HG03135 (cell line): ENCODE data around the gene ZNF414.

Experiments used
- ATAC-seq: cut with Tn5 transposase; IDR thresholded peaks from one replicate; pipeline ENCODE4 v1.9.1; 2021; ENCODE audit warnings: mild to moderate bottlenecking, moderate library complexity; ENCODE audit not compliant: unreplicated experiment

ZNF414 gene

DNA sequence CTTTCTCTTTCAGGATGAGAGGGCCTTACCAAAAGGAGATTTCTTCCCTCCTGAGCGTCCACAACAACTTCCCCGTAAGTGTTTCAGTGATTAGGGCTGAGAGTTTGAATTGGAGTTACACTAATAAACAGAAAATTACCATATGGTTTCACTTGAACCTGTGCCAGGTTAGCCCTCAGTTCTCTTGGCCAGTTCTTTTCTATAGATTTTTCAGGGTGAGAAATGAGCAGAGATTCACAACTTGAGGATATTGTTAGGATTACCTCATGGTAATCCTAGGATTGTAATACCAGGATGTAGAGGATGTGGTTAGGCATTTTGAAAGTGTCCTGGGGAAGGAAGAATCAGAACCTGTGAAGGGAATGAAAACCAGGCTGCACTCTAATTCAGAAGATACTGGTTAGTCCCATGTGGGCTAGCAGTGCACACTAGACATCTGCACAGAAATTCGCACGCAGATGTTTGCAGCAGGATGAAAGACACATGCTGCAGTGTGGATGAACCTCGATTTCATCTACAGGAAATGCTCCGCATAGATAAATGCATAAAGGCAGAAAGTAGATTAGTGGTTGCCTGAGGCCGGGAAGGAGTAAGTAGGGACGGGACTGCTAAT lies 45.1 kb downstream of the ZNF414 start:
- ATAC-seq: no peak

DNA sequence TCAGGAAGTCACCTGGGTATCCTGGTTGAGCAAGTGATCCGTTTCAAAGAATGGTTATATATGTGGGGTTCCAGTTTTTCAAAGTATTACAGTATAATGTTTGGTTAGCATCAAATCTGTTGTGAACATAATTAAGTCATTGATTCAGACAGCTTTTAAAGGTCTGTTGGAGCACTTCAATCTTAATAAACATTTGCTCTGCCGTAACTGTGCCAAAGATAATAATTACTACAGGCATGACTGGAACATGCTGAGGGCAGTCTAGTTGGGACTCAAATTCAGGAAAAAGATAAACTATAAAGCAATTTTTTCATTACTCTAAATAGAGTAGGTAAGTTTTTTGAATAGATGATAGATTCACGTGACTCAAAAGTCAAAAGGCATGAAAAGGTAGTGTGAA lies 45.8 kb downstream of the ZNF414 start:
- no peak for ATAC-seq

DNA sequence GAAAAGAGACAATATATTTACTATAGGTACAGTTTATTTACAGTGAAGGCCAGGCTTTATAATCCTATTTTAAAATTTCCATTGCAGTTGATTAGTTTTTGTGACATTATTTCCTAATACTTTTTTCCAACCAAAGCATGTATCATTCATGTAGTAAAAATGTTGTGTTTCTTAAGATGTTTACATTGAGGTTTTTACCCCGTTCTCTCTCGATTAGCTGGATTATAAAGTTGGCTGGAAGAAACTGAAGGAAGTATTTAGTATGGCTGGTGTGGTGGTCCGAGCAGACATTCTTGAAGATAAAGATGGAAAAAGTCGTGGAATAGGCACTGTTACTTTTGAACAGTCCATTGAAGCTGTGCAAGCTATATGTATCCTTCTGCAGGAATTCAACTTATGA lies 47.9 kb downstream of the ZNF414 start:
- no peak for ATAC-seq

DNA sequence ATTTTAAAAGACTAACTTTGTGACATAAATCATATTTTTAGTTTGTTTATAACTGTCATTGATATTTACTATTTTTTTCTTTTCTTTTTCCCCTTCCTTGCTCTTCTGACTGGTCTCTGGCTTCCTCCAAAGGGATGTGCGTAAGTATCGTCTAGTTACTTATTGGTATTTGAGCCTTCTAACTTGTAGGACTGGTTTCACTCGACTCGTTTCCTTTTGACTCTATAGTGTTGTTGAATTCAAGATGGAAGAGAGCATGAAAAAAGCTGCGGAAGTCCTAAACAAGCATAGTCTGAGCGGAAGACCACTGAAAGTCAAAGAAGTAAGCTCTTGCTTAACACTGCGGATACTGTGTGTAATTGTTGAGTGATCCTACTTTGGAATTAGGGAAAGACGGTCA lies 50.6 kb downstream of the ZNF414 start:
- ATAC-seq: no peak

DNA sequence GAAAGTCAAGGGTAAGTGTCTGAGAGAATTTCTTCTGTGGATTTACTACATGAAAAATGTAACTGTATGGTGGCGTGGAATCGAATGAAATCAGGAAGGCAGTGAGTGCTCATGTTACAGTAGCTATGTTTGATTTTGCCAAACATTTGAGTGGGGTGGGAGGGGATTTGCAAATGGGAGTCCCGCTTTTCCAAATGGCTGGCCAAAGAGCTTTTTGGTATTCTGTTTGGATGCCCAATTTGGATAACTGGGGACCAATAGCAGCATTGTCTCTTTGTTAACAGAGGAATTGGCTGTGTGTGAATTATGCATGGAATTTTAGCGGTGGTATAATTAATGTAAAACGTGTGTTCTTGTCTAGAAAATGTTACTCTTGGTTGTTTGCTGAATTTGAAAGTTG lies 51.4 kb downstream of the ZNF414 start:
- ATAC-seq: no peak

DNA sequence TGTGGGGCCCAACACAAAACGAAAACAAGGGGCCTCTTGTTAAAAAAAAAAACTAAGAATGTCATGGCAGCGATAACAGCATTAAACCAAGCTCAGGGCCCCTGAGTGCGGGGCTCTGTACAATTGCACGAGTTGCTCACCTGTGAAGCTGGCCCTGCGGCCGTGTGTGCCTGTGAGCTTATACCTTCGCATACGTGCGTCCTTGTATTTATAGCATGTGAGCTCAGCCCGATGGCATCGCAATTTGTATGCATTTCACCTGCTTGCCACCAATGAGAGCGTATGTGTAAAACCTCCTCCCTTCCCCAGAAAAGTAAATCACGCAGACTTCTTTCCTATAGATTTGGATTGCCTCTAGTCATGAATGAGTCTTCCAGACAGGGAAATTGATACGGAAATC lies 52.1 kb downstream of the ZNF414 start:
- no peak for ATAC-seq

DNA sequence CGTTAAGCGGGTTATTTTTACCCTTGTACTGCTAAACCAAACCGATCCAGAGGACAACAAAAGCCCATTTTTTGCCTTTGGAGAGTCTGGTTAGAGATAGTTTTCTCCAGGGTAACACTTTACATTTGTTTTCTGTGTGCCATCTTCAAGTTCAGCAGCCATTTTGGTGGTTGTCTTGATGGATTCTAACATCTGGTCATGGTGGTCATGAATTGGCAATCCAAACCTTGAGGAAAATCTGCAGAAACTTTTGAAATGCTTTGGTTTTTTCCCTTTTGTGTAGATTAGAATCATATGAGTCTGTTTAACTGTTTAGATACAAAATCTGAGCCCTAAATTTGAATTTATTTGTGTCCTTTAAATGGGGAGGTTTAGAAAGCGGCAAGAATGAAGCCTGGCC lies 52.6 kb downstream of the ZNF414 start:
- ATAC-seq: no peak

DNA sequence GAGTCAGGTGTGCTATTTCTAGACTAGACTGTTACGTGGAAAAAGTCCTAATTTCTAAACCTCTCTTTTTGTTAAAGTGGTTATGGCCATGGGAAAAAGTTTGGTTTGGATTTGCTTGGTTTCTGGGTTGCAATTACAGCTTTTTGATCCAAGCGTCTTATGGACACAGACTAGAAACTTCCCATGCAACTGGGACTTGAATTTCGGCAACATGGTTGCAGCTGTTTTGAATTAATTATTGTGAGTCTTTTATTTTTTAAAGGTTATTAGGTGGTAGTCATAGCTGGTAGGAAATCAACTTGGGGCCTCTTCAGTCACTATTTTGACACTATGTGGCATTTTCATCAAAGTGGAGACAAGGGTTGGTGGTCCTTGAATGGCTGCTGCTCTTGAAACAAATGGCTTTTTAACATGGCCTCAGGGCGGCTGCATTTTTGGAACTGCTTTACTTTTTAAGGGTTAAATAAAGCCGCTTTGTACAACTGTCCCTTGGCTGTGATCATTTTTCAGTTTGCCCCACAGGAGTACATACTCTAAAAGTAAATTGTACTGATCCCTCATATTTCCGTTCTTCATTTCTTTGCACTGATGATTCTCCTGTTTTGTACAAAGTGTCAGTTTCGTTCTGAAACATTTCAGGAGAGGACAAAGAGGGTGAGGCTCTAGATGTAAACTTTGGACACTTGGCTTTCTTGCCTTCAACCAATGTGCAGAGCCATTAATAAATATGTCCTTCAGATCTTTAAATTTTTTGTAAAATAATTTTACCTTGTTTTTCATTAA lies 53.3 kb downstream of the ZNF414 start:
- ATAC-seq: no peak
